GM19035 (cell line): ENCODE measurements around the gene GPR173.

ENCODE experiments used
- ATAC-seq: cut with Tn5 transposase; IDR thresholded peaks from one replicate; pipeline ENCODE4 v1.9.1; 2021; ENCODE audit not compliant: unreplicated experiment

GPR173 gene, protein sequence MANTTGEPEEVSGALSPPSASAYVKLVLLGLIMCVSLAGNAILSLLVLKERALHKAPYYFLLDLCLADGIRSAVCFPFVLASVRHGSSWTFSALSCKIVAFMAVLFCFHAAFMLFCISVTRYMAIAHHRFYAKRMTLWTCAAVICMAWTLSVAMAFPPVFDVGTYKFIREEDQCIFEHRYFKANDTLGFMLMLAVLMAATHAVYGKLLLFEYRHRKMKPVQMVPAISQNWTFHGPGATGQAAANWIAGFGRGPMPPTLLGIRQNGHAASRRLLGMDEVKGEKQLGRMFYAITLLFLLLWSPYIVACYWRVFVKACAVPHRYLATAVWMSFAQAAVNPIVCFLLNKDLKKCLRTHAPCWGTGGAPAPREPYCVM

DNA sequence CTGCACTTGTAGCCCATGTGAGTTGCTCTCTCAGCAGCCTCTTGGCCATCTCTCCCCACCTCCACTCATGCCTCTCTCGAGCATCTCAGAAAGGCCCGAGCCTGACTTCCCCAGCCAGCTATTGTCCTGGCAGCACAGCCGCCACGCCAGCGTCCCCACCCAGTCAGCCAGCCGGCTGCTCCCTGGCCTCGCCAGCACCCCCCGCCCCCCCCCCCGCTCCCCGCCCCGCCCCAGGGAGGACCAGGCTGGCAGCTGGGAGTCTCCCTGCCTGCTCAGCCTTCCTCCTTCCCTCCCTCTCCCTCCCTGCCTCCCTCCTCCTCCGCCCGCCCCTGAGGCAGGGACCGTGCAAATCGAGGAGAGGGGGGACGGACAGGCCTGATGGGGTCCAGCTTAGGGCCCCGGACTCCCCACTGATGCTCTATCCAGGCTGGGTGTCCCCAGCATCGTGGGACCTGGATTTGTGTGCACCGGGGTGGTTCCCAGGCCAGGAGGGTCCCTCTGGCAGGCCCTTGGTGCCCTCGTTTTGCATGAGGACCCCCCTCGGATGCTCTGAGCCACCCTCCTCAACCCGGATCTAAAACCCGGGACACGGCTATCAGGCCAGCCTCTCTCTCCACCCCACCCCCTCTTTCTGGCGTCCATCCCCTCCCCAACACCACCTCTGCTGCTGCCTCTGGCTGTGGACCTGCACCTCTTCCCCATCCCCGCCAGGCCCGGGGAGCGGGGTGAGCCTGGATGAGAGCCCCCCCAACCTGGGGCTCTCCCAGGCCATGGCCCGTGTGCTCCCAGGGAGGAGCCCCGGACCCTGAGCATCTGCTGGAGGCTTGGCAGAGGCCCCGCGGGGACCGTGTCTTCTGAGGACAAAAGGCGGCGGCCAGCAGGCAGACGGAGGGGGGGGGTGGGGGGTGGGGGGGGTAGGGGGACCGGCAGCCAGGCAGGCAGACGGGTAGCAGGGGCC lies at the start of gene GPR173:
Gene GPR173, plus strand, starts transcription at position 621 of the 958 bp plus-strand sequence. CDS start 27,833 bp downstream, outside the sequence.
- ATAC-seq: no peak

DNA sequence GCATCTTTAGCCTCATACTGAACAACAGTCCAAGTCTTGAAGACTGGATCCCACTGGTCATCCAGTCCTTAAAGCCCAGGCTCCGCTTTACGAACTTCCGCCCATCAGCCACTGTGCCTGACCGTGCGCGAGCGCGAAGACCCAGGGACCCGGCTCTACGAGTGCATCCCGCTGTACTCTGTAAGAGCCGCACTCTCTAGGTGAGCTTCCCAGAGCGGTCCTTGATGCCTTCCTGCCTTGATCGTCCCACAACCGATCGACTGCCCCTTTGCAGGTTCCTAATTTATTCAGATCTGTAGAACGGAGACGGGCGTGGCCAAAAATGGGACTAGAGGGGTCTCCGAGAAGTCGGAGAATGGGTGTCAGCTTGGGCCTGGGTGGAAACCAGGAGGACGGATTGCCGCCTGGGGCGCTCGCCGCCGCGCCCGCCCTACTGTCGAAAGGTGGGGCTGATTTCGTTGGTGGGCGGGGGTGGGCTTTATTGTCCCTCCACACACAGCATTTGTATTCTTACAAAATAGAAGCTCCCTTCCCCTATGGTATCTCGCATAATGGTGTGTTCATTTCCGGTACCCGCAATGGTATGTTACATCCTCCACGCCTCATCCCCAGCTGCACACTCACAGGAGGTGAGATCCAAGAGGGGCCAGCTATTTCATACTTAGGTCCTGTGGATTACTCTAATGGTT lies 48.0 kb upstream of the GPR173 start:
- ATAC-seq: no peak

GRCh38 chrX:53001958-53002357 lies 46.6 kb upstream of the GPR173 start:
- no peak for ATAC-seq

- no peak for ATAC-seq
Observed at GRCh38 chrX:53003111-53003510, 45.5 kb upstream of the GPR173 start.

DNA sequence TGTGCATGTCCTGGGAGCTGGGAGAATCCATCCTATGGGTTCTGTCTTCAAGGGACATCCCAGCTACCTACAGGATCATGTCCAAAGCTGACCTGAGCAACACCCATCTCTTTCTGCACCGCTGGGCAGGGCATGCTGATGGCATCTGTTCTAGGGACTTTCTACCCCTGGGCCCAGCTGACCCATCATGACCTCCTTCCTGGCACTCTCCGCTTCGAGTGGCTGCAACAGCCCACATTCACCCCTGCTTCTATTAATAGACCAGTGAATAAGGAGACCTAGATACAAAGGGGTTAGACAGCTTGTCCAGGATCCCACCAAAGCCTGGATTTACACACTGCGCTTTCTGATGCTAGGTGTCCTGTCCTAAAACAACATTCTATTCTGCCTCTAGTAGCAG lies 44.6 kb upstream of the GPR173 start:
- no peak for ATAC-seq

DNA sequence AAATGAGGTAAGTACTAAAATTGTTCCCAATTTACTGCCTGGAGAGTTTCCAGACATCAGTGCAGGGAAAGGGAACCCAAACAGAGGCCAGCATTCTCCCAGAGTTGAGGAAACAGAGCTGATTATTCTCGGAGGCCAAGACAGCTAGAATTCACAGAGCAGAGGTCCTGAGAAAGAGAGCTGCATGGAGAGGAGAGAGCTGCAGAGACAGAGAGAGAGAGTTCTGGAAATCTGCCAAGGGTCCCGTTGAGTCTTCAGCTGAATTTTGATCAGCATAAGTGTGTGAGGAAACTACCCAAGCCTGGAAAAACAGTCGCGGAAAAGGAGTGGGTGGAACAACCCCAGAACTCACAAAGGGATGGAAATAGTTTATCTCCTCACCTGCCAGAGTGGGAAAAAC lies 43.8 kb upstream of the GPR173 start:
- no peak for ATAC-seq

DNA sequence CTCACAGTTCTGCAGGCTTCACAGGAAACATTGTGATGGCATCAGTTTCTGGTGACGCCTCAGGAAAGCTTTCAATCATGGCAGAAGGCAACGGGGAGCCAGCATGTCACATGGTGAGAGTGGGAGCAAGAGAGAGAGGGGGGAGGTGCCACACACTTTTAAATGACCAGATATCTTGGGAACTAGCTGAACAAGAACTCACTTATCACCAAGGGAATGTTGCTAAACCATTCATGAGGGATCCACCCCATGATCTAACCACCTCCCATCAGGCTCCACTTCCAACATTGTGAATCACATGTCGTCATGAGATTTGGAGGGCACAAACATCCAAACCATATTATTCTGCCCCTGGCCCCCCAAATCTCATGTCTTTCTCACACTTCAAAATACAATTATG lies 43.3 kb upstream of the GPR173 start:
- ATAC-seq: no peak

GRCh38 chrX:53009032-53009431 lies 39.6 kb upstream of the GPR173 start:
- ATAC-seq: no peak

DNA sequence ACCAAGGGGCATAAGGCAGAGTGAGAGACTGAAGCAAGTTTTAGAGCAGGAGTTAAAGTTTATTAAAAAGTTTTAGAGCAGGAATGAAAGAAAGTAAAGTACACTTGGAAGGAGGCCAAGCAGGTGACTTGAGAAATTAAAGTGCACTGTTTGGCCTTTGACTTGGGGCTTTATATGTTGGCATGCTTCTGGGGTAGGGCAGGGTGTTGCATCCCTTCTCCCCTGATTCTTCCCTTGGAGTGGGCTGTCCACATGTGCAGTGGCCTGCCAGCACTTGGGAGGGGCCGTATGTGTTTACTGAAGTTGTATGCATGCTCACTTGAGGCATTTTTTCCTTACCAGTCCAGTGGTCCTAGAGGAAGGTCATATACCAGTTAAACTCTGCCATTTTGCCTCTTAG lies 35.3 kb upstream of the GPR173 start:
- ATAC-seq: no peak

DNA sequence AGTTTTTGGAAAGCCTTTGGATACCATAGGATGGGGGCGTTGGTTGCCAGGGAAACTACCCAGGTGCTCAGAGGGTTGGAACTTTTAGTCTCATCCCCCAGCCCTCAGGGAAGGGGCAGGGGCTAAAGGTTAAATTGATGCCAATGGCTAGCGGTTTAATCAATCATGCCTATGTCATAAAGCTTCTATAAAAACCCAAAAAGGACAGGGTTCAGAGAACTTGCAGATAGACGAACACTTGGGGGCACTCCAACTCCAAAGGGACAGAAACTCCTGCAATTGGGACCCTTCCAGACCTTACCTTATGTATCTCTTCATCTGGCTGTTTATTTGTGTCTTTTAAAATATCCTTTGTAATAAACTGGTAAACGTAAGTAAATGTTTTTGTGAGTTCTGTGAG lies 30.0 kb upstream of the GPR173 start:
- ATAC-seq: no peak

DNA sequence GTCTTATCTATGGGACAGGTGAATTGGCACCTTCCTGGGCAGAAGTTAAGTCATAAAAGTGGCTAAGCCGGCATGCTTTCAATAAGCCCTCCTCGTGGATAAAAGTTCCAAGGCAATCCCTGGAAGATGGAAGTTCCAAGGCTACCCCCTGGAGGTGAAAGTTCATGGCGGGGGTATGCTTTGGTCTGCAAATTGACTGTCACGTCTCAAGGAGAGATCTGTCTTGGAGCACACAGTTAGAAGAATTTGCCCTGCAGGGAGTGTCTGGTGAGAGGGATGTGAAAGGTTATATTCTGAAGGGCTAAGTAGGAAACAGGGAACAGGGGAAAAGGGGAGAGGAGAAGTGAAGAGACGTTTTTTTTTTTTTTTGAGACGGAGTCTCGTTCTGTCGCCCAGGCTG lies 26.2 kb upstream of the GPR173 start:
- no peak for ATAC-seq

GRCh38 chrX:53028678-53029077 lies 19.9 kb upstream of the GPR173 start:
- ATAC-seq: no peak

DNA sequence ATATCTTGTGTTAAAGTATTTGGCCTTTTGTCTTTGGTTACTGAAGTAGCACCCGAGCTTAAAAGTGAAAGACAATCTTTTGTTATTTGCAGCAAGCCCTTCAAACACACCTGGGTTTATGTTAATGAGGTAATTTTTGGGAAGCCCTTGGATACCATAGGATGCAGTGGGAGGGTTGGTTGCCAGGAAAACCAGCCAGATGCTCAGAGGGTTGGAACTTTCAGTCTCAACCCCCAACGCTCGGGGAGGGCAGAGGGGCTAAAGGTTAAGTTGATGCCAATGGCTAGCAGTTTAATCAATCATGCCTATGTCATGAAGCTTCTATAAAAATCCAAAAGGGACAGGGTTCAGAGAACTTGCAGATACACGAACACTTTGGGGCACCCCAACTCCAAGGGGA lies 17.2 kb upstream of the GPR173 start:
- ATAC-seq: no peak

GRCh38 chrX:53036149-53036548 lies 12.4 kb upstream of the GPR173 start:
- ATAC-seq: no peak

GRCh38 chrX:53039236-53039635 lies 9.4 kb upstream of the GPR173 start:
- ATAC-seq: no peak

DNA sequence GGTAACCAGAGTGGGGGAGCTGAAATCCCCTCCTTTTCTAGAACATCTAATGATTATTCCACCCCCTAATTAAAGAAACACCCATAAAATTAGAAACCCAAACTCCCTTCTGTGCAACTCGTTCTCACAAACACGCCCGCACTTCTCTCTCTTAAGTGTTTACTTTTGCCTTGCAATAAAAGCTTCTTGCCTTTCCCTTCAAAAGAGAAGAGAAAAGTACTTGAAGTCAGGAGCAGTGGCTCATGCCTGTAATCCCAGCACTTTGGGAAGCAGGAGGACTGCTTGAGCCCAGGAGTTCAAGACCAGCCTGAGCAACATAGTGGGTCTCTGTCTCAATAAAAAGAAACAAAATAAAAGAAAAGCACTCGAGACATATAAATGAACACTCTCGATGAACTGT lies 3.6 kb upstream of the GPR173 start:
- no peak for ATAC-seq

GRCh38 chrX:53047228-53047627 lies 1.4 kb upstream of the GPR173 start:
- no peak for ATAC-seq

GRCh38 chrX:53049127-53049517 lies 533 bp downstream of the GPR173 start:
- no peak for ATAC-seq

GRCh38 chrX:53050841-53051240 lies 2.3 kb downstream of the GPR173 start:
- no peak for ATAC-seq

DNA sequence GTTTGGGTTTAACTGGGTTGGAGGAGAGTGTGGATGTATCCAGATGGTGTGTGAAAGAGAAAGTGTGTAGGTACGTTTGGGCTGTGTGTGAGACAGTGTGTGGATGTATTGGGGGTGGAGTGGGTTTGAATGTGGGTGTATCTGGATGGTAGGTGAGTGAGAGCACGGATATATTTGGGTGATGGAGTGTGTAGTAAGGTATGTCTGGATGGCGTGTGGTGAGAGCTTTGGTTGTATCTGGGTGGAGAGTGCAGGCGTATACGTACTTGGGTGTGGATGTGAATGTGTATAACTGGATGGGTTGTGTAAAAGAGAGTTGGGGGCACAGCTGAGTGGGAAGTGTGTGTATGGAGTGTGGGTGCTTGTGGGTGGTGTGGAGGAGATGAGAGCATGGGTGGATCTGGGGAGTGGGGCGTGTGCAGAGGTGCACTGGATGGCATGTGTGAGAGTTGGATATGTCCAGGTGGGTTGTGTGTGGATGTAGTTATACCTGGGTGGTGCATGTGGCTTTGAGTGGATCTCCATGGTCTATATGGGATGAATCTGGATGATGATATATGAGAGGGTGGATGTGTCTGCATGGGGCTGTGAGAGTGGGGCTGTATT lies 6.8 kb downstream of the GPR173 start:
- ATAC-seq: no peak

DNA sequence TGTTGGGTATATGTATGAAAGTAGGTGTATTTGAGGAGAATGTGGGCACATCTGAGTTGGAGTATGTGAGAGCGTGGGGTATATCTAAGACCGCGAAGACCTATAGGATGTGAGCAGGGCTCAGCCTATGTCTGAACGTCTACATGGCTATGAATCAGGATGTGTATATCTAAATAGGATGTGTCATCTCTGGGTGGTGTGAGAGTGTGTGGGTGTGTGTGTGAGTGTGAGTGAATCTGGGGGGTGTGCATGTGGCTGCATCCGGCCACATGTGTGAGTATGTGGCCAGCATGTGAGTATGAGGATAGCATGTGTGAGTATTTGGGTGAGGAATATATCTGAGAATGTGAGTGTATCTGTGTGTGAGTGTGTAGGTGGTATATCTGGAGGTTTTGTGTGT lies 7.7 kb downstream of the GPR173 start:
- ATAC-seq: no peak
